Mucosa of rectum (tissue), 2 donors: ENCODE measurements around the gene CENPA.
"Not testable (repeated sequence)": the region's sequence is repeated elsewhere in the genome, so short reads cannot be mapped to it uniquely, and the experiment has no call there.

ENCODE experiments used
- H3K27ac ChIP-seq, 2 donors: one replicate each; pipeline ENCODE4 v1.7.0; 2013; ENCODE audit warnings: inconsistent platforms in 2 of 2, low read depth in 2 of 2, low read length in 2 of 2
- H3K27me3 ChIP-seq, 2 donors: one replicate each; pipeline ENCODE4 v1.7.0; 2013; ENCODE audit warnings: low read length in 2 of 2; ENCODE audit not compliant: control insufficient read depth in 2 of 2, insufficient read depth in 2 of 2
- H3K36me3 ChIP-seq, 2 donors: one replicate each; pipeline ENCODE4 v1.7.0; 2013; ENCODE audit warnings: low read length in 2 of 2; ENCODE audit not compliant: control insufficient read depth in 2 of 2, insufficient read depth in 2 of 2
- H3K4me1 ChIP-seq, 2 donors: one replicate each; pipeline ENCODE4 v1.7.0; 2013; ENCODE audit warnings: low read length in 2 of 2, mild to moderate bottlenecking in 1 of 2; ENCODE audit not compliant: control insufficient read depth in 2 of 2, insufficient read depth in 2 of 2
- H3K4me3 ChIP-seq, 2 donors: one replicate each; pipeline ENCODE4 v1.7.0; 2013; ENCODE audit warnings: low read length in 2 of 2
- H3K9ac ChIP-seq, 2 donors: one replicate each; pipeline ENCODE4 v1.7.0; 2013; ENCODE audit warnings: low read length in 2 of 2, low read depth in 1 of 2, mild to moderate bottlenecking in 1 of 2
- H3K9me3 ChIP-seq, 2 donors: one replicate each; pipeline ENCODE4 v1.7.0; 2013; ENCODE audit warnings: low read length in 2 of 2; ENCODE audit not compliant: control insufficient read depth in 2 of 2
- donor health status: healthy.
- donor health status: Normal muscosa, but diverticular disease.

CENPA gene

GRCh38 chr2:26746934-26747333, 38.9 kb upstream of the CENPA start:
- Histone ChIP-seq H3K36me3 (no peaks in the 10 kb centered on the region), H3K27ac (no peak overlapping the region), H3K27me3 (no peaks in the 10 kb centered on the region), H3K4me1 (no peaks in the 10 kb centered on the region), H3K9me3 (no peaks in the 10 kb centered on the region), H3K4me3 (no peak overlapping the region), H3K9ac (no peak overlapping the region)

- H3K4me1 ChIP-seq, H3K36me3 ChIP-seq, H3K9ac ChIP-seq, H3K9me3 ChIP-seq, H3K4me3 ChIP-seq, H3K27ac ChIP-seq, H3K27me3 ChIP-seq: not testable (repeated sequence)
These were observed 36.0 kb upstream of the CENPA start for GRCh38 chr2:26749787-26750420.

GRCh38 chr2:26750467-26750866, 35.4 kb upstream of the CENPA start:
- H3K9ac ChIP-seq, H3K4me3 ChIP-seq, H3K36me3 ChIP-seq, H3K27me3 ChIP-seq, H3K9me3 ChIP-seq, H3K27ac ChIP-seq, H3K4me1 ChIP-seq: not testable (repeated sequence)

- Histone ChIP-seq H3K36me3 (no peaks in the 10 kb centered on the region), H3K9ac (no peak overlapping the region), H3K9me3 (no peaks in the 10 kb centered on the region), H3K27ac (no peak overlapping the region), H3K27me3 (no peaks in the 10 kb centered on the region), H3K4me3 (no peak overlapping the region), H3K4me1 (no peaks in the 10 kb centered on the region)
These were observed 33.2 kb upstream of the CENPA start for GRCh38 chr2:26752656-26753055.

GRCh38 chr2:26754539-26754938, 31.3 kb upstream of the CENPA start:
- Histone ChIP-seq H3K36me3 (no peaks in the 10 kb centered on the region), H3K4me3 (no peak overlapping the region), H3K27ac (no peak overlapping the region), H3K9ac (no peak overlapping the region), H3K4me1 (no peaks in the 10 kb centered on the region), H3K9me3 (no peaks in the 10 kb centered on the region), H3K27me3 (no peaks in the 10 kb centered on the region)

GRCh38 chr2:26754972-26755670, 30.7 kb upstream of the CENPA start:
- H3K27me3 ChIP-seq: no peaks in the 10 kb centered on the region
- no peaks in the 10 kb centered on the region for H3K4me1 ChIP-seq
- H3K9ac ChIP-seq: no peak overlapping the region
- H3K9me3 ChIP-seq: no peaks in the 10 kb centered on the region
- H3K4me3 ChIP-seq: no peak overlapping the region
- no peak overlapping the region for H3K27ac ChIP-seq
- no peaks in the 10 kb centered on the region for H3K36me3 ChIP-seq

GRCh38 chr2:26756337-26756736, 29.5 kb upstream of the CENPA start:
- no peaks in the 10 kb centered on the region for H3K36me3 ChIP-seq
- no peaks in the 10 kb centered on the region for H3K27me3 ChIP-seq
- H3K9me3 ChIP-seq: no peaks in the 10 kb centered on the region
- H3K9ac ChIP-seq: no peak overlapping the region
- no peak overlapping the region for H3K4me3 ChIP-seq
- no peak overlapping the region for H3K27ac ChIP-seq
- H3K4me1 ChIP-seq: no peaks in the 10 kb centered on the region

GRCh38 chr2:26757873-26758789, 27.7 kb upstream of the CENPA start:
- H3K9me3 ChIP-seq: no peaks in the 10 kb centered on the region
- no peak overlapping the region for H3K9ac ChIP-seq
- no peak overlapping the region for H3K27ac ChIP-seq
- no peaks in the 10 kb centered on the region for H3K36me3 ChIP-seq
- no peaks in the 10 kb centered on the region for H3K27me3 ChIP-seq
- H3K4me3 ChIP-seq: no peak overlapping the region
- H3K4me1 ChIP-seq: no peaks in the 10 kb centered on the region

GRCh38 chr2:26758790-26759321, 27.0 kb upstream of the CENPA start:
- Histone ChIP-seq H3K27me3 (no peaks in the 10 kb centered on the region), H3K9me3 (no peaks in the 10 kb centered on the region), H3K9ac (no peak overlapping the region), H3K4me3 (no peak overlapping the region), H3K4me1 (peaks cover 0 to 2% of the 10 kb centered on the region in 2 donors), H3K36me3 (no peaks in the 10 kb centered on the region), H3K27ac (no peak overlapping the region)

GRCh38 chr2:26759845-26760244, 26.0 kb upstream of the CENPA start:
- H3K27me3 ChIP-seq: no peaks in the 10 kb centered on the region
- H3K9me3 ChIP-seq: no peaks in the 10 kb centered on the region
- no peak overlapping the region for H3K27ac ChIP-seq
- H3K36me3 ChIP-seq: no peaks in the 10 kb centered on the region
- H3K4me3 ChIP-seq: no peak overlapping the region
- H3K9ac ChIP-seq: no peak overlapping the region
- peaks cover 4 to 7% of the 10 kb centered on the region in 2 donors for H3K4me1 ChIP-seq
